Calu3 (cell line): ENCODE data around the gene CD22. TPM values are rescaled to one million over a fixed set of nuclear protein-coding genes. Genes with fewer than 3 reads are reported as not detected.

Experiments
- BruUV-seq: library from RNA; stranded (reverse); fragments of 400-500 nt; replicated peaks from 2 replicates; lab custom pipeline; 2021; lab: Mats Ljungman, UMichigan
- CTCF ChIA-PET: fragments of 300-600 bp; sonication (Branson Sonifier 250); formaldehyde crosslinking; loops from one replicate; lab custom pipeline; 2022; ENCODE audit warnings: antibody characterized with exemption; lab: Charles Lee
- DNase-seq: peaks from one replicate; pipeline ENCODE4 v3.0.0; 2022
- H3K27ac Mint-ChIP-seq: one replicate; pipeline ENCODE4 v1.8.0; 2022; ENCODE audit warnings: mixed read lengths; ENCODE audit not compliant: unreplicated experiment
- H3K27me3 Mint-ChIP-seq: one replicate; pipeline ENCODE4 v1.8.0; 2022; ENCODE audit warnings: mixed read lengths; ENCODE audit not compliant: unreplicated experiment
- H3K36me3 Mint-ChIP-seq: one replicate; pipeline ENCODE4 v1.8.0; 2022; ENCODE audit warnings: mild to moderate bottlenecking, moderate library complexity, mixed read lengths; ENCODE audit not compliant: insufficient read depth, unreplicated experiment
- H3K4me1 Mint-ChIP-seq: one replicate; pipeline ENCODE4 v1.8.0; 2022; ENCODE audit warnings: mild to moderate bottlenecking, low read depth, mixed read lengths; ENCODE audit not compliant: unreplicated experiment
- H3K4me3 Mint-ChIP-seq: one replicate; pipeline ENCODE4 v1.8.0; 2022; ENCODE audit warnings: mild to moderate bottlenecking, low read depth, moderate library complexity, mixed read lengths; ENCODE audit not compliant: unreplicated experiment
- H3K9me3 Mint-ChIP-seq: one replicate; pipeline ENCODE4 v1.8.0; 2022; ENCODE audit warnings: low read depth, mixed read lengths; ENCODE audit not compliant: unreplicated experiment
- intact Hi-C: fragments of 100-400 bp; cut with micrococcal nuclease; formaldehyde crosslinking; loops from one replicate; pipeline ENCODE4 v1.10.0; 2022; ENCODE audit not compliant: unreplicated experiment
- total RNA-seq: library from RNA; stranded (reverse); gene quantifications from 2 replicates; pipeline ENCODE4 v1.2.3, GENCODE V29; 2022
- TF ChIP-seq, protein P1 (sequence below): fragments of 200-600 bp; IDR thresholded peaks from one replicate; pipeline ENCODE4 v1.8.0; 2022; ENCODE audit warnings: antibody characterized with exemption; ENCODE audit not compliant: unreplicated experiment

The CD22 gene
- total RNA-seq, 1 experiment from 2014 or later: 5.9 TPM

GRCh38 chr19:35347930-35348298 lies 18.9 kb downstream of the CD22 start:
- Mint-ChIP-seq H3K9me3 (no peaks in the 10 kb centered on the region), H3K4me3 (no peak overlapping the region), H3K27me3 (peaks cover 63% of the 10 kb centered on the region), H3K27ac (no peak overlapping the region), H3K4me1 (no peaks in the 10 kb centered on the region), H3K36me3 (no peaks in the 10 kb centered on the region)
- BruUV-seq: no TSS peak
- DNase-seq: no peak
- intact Hi-C loops: no loop called here
- CTCF ChIA-PET: interaction anchor here (0.6 kb wide), 1 partner anchor 1485 kb away, joined by 6 read pairs; no protein-coding TSS in a partner anchor
- TF ChIP-seq, protein P1, sequence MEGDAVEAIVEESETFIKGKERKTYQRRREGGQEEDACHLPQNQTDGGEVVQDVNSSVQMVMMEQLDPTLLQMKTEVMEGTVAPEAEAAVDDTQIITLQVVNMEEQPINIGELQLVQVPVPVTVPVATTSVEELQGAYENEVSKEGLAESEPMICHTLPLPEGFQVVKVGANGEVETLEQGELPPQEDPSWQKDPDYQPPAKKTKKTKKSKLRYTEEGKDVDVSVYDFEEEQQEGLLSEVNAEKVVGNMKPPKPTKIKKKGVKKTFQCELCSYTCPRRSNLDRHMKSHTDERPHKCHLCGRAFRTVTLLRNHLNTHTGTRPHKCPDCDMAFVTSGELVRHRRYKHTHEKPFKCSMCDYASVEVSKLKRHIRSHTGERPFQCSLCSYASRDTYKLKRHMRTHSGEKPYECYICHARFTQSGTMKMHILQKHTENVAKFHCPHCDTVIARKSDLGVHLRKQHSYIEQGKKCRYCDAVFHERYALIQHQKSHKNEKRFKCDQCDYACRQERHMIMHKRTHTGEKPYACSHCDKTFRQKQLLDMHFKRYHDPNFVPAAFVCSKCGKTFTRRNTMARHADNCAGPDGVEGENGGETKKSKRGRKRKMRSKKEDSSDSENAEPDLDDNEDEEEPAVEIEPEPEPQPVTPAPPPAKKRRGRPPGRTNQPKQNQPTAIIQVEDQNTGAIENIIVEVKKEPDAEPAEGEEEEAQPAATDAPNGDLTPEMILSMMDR: no peak

DNA sequence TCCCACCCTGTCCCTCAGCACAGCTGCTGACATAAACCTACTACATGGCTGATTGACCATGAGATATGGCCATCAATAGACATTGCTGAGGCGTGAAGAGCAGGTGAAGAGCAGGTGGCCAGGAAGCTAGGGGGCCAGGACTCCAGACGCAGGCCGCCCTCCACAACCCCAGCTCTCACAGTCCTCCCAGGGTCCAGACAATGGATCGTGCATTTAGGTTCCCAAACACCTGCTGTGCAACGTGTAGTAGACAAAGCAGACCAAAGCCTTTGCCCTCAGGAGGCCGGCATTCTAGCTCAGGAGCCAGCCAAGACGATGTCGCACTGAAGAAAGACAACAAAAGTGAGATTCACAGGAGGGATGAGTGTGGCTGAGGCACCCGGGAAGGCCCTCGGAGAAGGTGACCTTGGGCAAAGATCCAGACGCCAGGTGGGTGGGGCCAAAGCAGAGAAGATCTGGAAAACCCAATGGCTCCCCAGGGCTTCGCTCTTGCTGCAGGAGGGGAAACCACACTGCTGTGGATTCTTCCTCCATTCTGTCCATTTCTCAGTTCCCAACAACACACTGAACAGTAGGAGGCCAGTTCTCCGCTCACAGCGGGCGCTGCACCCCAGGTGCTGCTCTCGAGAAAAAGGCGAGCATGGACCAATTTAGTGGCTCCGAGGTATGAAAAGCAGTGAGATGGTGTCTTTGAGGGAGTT lies 20.1 kb downstream of the CD22 start:
- TF ChIP-seq, protein P1: no peak
- intact Hi-C loops: no loop called here
- Mint-ChIP-seq H3K9me3 (no peaks in the 10 kb centered on the region), H3K36me3 (no peaks in the 10 kb centered on the region), H3K4me3 (no peak overlapping the region), H3K27ac (no peak overlapping the region), H3K27me3 (peaks cover 61% of the 10 kb centered on the region), H3K4me1 (no peaks in the 10 kb centered on the region)
- BruUV-seq: no TSS peak
- no peak for DNase-seq
- CTCF ChIA-PET: interaction anchor here (0.5 to 1.7 kb wide), 2 partner anchors 68 to 146 kb away, joined by 3 to 4 read pairs; no protein-coding TSS in a partner anchor

DNA sequence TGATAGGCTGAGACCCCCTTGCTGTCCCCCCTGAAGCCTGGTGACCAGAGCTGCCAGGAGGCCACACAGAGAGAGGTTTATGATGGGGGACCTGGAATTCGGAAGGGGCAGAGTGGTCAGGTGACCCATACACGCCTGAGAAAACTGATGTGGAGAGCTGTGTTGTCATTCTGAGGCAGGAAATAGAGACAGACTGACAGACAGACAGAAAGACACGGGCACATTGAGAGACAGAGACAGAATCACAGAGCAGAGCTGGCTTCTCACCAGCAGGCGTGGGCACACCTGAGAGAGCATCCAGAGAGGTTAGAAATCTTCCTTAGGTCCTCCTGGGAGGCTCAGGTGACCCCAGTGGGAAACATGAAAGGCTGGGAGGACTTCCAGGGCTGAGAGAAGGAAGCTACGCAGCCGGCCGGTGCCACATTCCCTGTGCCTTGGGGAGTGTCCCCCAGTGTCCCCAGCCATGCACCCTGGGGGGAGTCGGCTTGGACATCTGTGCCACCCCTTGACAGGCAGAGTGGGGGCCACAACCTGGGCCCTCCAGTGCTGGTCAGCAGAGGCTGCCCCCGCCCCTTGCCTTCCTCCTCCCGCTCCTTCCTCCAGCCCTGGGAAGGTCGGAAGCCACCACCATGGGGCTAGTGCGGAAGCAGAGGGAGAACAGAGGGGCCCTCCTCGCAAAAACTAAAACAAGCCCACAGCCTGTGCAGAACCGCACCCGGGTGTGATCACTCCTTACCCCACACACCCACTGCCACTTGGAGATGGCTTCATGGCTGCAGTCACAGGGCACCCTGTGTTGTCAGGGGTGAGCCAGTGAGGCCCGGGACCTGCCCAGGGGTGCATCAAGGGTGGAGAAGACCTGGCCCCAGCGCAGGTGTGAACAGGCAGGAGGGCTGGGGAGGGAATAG lies 20.9 kb downstream of the CD22 start:
- H3K36me3 Mint-ChIP-seq: no peaks in the 10 kb centered on the region
- no peak for DNase-seq
- no peak overlapping the region for H3K27ac Mint-ChIP-seq
- H3K4me1 Mint-ChIP-seq: no peaks in the 10 kb centered on the region
- H3K4me3 Mint-ChIP-seq: no peak overlapping the region
- TF ChIP-seq, protein P1: no peak
- intact Hi-C loops: no loop called here
- H3K9me3 Mint-ChIP-seq: no peaks in the 10 kb centered on the region
- peaks cover 61% of the 10 kb centered on the region for H3K27me3 Mint-ChIP-seq
- BruUV-seq: no TSS peak
- CTCF ChIA-PET: interaction anchor here (0.5 to 1.7 kb wide), 3 partner anchors 30 to 145 kb away, joined by 3 to 4 read pairs (median 3); no protein-coding TSS in a partner anchor

- Mint-ChIP-seq H3K4me1 (no peaks in the 10 kb centered on the region), H3K9me3 (no peaks in the 10 kb centered on the region), H3K27ac (no peak overlapping the region), H3K4me3 (no peak overlapping the region), H3K27me3 (peaks cover 64% of the 10 kb centered on the region), H3K36me3 (no peaks in the 10 kb centered on the region)
- no TSS peak for BruUV-seq
- TF ChIP-seq, protein P1: no peak
- no peak for DNase-seq
- intact Hi-C loops: no loop called here
- CTCF ChIA-PET: interaction anchor here (0.6 to 1.7 kb wide), 2 partner anchors 145 to 263 kb away, joined by 4 to 5 read pairs; no protein-coding TSS in a partner anchor
Measured at GRCh38 chr19:35350591-35350990, 21.6 kb downstream of the CD22 start.
